Panc1 (cell line): ENCODE data around the gene LRRK1.

ENCODE experiments used
- CTCF ChIP-seq: fragments of 450-650 bp; IDR thresholded peaks from 2 replicates; pipeline ENCODE4 v1.5.1; 2017; ENCODE audit warnings: mild to moderate bottlenecking
- TCF7L2 ChIP-seq: IDR thresholded peaks from 2 replicates; pipeline ENCODE4 v1.6.1; 2011; ENCODE audit warnings: mild to moderate bottlenecking, low read depth, low read length, inconsistent platforms

- TF ChIP-seq TCF7L2 = no peak
- TF ChIP-seq CTCF = no peak
Observed at GRCh38 chr15:101084801-101085200, 165.6 kb downstream of the LRRK1 start.
